SK-N-SH (cell line): ENCODE measurements around the gene USH1G. TPM values are rescaled to one million over a fixed set of nuclear protein-coding genes. Genes with fewer than 3 reads are reported as not detected.

ENCODE experiments used
- CTCF ChIA-PET: fragments of 300-600, 350-600 bp; formaldehyde crosslinking; extraction: SDS; loops from one replicate; lab custom pipeline; 2021; lab: Yijun Ruan, JAX
- POLR2A ChIA-PET: fragments of 350-600 bp; sonication (Branson Sonifier 250); formaldehyde crosslinking; extraction: SDS; loops from one replicate; lab custom pipeline; 2020; ENCODE audit warnings: antibody characterized with exemption, inconsistent platforms; lab: Yijun Ruan, JAX
- DNase-seq: peaks from one replicate; pipeline ENCODE4 v3.0.0; 2012
- H2AFZ ChIP-seq: fragments of 200-600 bp; sonication (generic); 2 replicates; pipeline ENCODE4 v1.8.1; 2016; ENCODE audit warnings: antibody characterized with exemption, mild to moderate bottlenecking, low read depth
- H3F3A ChIP-seq: fragments of 200-600 bp; sonication (generic); replicated peaks from 2 replicates; pipeline ENCODE3; 2016; ENCODE audit warnings: antibody characterized with exemption, mild to moderate bottlenecking; ENCODE audit not compliant: insufficient read depth
- H3K27ac ChIP-seq, 2 experiments: fragments of 200-500 bp in 1 of 2; fragments of 200-600 bp in 1 of 2; sonication (Bioruptor generic) in 1 of 2; sonication (generic), shearing (Covaris generic) in 1 of 2; 2 replicates each; pipeline versions ENCODE4 v1.5.1 to v1.6.1; 2014 to 2016; ENCODE audit warnings: low read depth in 2 of 2, inconsistent platforms in 1 of 2, low read length in 1 of 2, mild to moderate bottlenecking in 1 of 2, mixed read lengths in 1 of 2
- H3K27me3 ChIP-seq: fragments of 200-600 bp; sonication (generic), shearing (Covaris generic); 2 replicates; pipeline ENCODE4 v1.6.1; 2016; ENCODE audit warnings: mixed run types; ENCODE audit not compliant: insufficient read depth
- H3K36me3 ChIP-seq, 2 experiments: fragments of 200-500 bp in 1 of 2; fragments of 200-600 bp in 1 of 2; sonication (Bioruptor generic) in 1 of 2; sonication (generic) in 1 of 2; replicated peaks in 1 of 2; 2 replicates each; pipeline versions ENCODE3 to v1.5.1; 2014 to 2016; ENCODE audit warnings: low read length in 1 of 2, mild to moderate bottlenecking in 1 of 2; ENCODE audit not compliant: insufficient read depth in 2 of 2, control insufficient read depth in 1 of 2
- H3K4me1 ChIP-seq, 2 experiments: fragments of 200-500 bp in 1 of 2; fragments of 200-600 bp in 1 of 2; sonication (Bioruptor generic) in 1 of 2; sonication (generic), shearing (Covaris generic) in 1 of 2; 2 replicates each; pipeline versions ENCODE4 v1.5.1 to v1.6.1; 2014 to 2016; ENCODE audit warnings: low read depth in 1 of 2, low read length in 1 of 2, mixed run types in 1 of 2; ENCODE audit not compliant: insufficient read depth in 2 of 2, control insufficient read depth in 1 of 2
- H3K4me2 ChIP-seq: fragments of 200-600 bp; sonication (generic), shearing (Covaris generic); 2 replicates; pipeline ENCODE4 v1.6.1; 2017; ENCODE audit warnings: mixed run types
- H3K4me3 ChIP-seq, 2 experiments: fragments of 200-500 bp in 1 of 2; fragments of 200-600 bp in 1 of 2; sonication (Bioruptor generic) in 1 of 2; sonication (generic), shearing (Covaris generic) in 1 of 2; 2 replicates each; pipeline versions ENCODE4 v1.5.1 to v1.8.1; 2014 to 2016; ENCODE audit warnings: low read depth in 2 of 2, inconsistent platforms in 1 of 2, low read length in 1 of 2, mild to moderate bottlenecking in 1 of 2, mixed read lengths in 1 of 2, moderate library complexity in 1 of 2
- H3K79me2 ChIP-seq: fragments of 200-600 bp; sonication (generic); 2 replicates; pipeline ENCODE4 v1.8.1; 2017; ENCODE audit warnings: mild to moderate bottlenecking; ENCODE audit not compliant: insufficient read depth
- H3K9ac ChIP-seq: fragments of 200-600 bp; sonication (generic); 2 replicates; pipeline ENCODE4 v1.6.1; 2017; ENCODE audit warnings: mixed run types
- H3K9me2 ChIP-seq: fragments of 200-600 bp; sonication (generic); 2 replicates; pipeline ENCODE4 v1.6.1; 2017; ENCODE audit warnings: mixed run types
- H3K9me3 ChIP-seq: fragments of 200-600 bp; sonication (generic); 2 replicates; pipeline ENCODE4 v1.6.1; 2017; ENCODE audit warnings: mixed run types, mild to moderate bottlenecking, moderate library complexity
- H4K20me1 ChIP-seq: fragments of 200-600 bp; sonication (generic); 2 replicates; pipeline ENCODE4 v1.6.1; 2017; ENCODE audit warnings: mild to moderate bottlenecking, mixed run types; ENCODE audit not compliant: insufficient read depth
- FOSL2 ChIP-seq: IDR thresholded peaks from 2 replicates; pipeline ENCODE4 v1.4.0; 2012; ENCODE audit warnings: low read depth, mild to moderate bottlenecking, moderate library complexity, borderline replicate concordance
- FOXJ3 ChIP-seq: sonication (generic); formaldehyde crosslinking; IDR thresholded peaks from 2 replicates; pipeline ENCODE4 v1.5.1; 2020; ENCODE audit warnings: mild to moderate bottlenecking, missing genetic modification reagents
- FOXM1 ChIP-seq: IDR thresholded peaks from 2 replicates; pipeline ENCODE4 v1.4.0; 2012; ENCODE audit warnings: low read depth, mild to moderate bottlenecking
- GABPA ChIP-seq: IDR thresholded peaks from 2 replicates; pipeline ENCODE4 v1.4.0; 2012; ENCODE audit warnings: low read depth, mild to moderate bottlenecking
- IRF3 ChIP-seq: fragments of 150-350 bp; IDR thresholded peaks from 2 replicates; pipeline ENCODE4 v1.6.1; 2016; ENCODE audit warnings: mild to moderate bottlenecking, low read depth, low read length
- MAX ChIP-seq: IDR thresholded peaks from 2 replicates; pipeline ENCODE4 v1.4.0; 2012; ENCODE audit warnings: low read depth
- NRF1 ChIP-seq: IDR thresholded peaks from 2 replicates; pipeline ENCODE4 v1.6.1; 2012; ENCODE audit warnings: low read depth, mild to moderate bottlenecking, low read length
- PBX3 ChIP-seq: IDR thresholded peaks from 2 replicates; pipeline ENCODE4; 2012
- RAD21 ChIP-seq: IDR thresholded peaks from 2 replicates; pipeline ENCODE4 v1.6.1; 2012; ENCODE audit warnings: mild to moderate bottlenecking, low read length
- RCOR1 ChIP-seq: fragments of 150-350 bp; IDR thresholded peaks from 2 replicates; pipeline ENCODE4 v1.6.1; 2017; ENCODE audit warnings: antibody characterized with exemption, low read length
- TEAD4 ChIP-seq: IDR thresholded peaks from 2 replicates; pipeline ENCODE4 v1.4.0; 2012; ENCODE audit warnings: mild to moderate bottlenecking, borderline replicate concordance; ENCODE audit not compliant: insufficient read depth
- USF2 ChIP-seq: fragments of 150-350 bp; IDR thresholded peaks from 2 replicates; pipeline ENCODE4 v1.6.1; 2017; ENCODE audit warnings: antibody characterized with exemption, low read length, low read depth, borderline replicate concordance
- YY1 ChIP-seq: IDR thresholded peaks from 2 replicates; pipeline ENCODE4 v1.4.0; 2012; ENCODE audit warnings: low read depth, mild to moderate bottlenecking
- WGBS: methylation state at CpG from one replicate; pipeline ENCODE4 v1.1.6; 2017; ENCODE audit warnings: low lambda C conversion rate; 5-methylcytosine and 5-hydroxymethylcytosine counted together
- polyA plus RNA-seq, 3 experiments: library from polyadenylated mRNA; depleted of rRNA; stranded (reverse); fragments of >200 nt; gene quantifications; 2 replicates each; pipeline ENCODE4 v1.2.3, GENCODE V29; 2012

USH1G gene
- polyA plus RNA-seq, 1 of the 3 experiments (the other 2 are of a cell fraction): not detected

- TF ChIP-seq FOXJ3 (no peak), FOXM1 (no peak), TEAD4 (no peak), YY1 (no peak), GABPA (no peak), RAD21 (peak; percentile 87), RCOR1 (peak; percentile 56; the same call in 1 of the 2 replicates), NRF1 (no peak), IRF3 (no peak), PBX3 (no peak)
- TF ChIP-seq, all 33 proteins: peak for 5
Observed at GRCh38 chr17:74957935-74958740, 35.1 kb upstream of the USH1G start (continued).

- Histone ChIP-seq H3K79me2 (no peaks in the 10 kb centered on the region), H3K9me3 (no peaks in the 10 kb centered on the region), H3K36me3 (no peaks in the 10 kb centered on the region), H3F3A (no peaks in the 10 kb centered on the region), H3K27me3 (peaks cover 6% of the 10 kb centered on the region; the same call in 1 of the 2 replicates), H3K9ac (no peak overlapping the region), H3K27ac (no peak overlapping the region), H3K4me3 (no peak overlapping the region), H3K9me2 (no peaks in the 10 kb centered on the region), H3K4me1 (no peaks in the 10 kb centered on the region; a peak in 1 of 4 replicates), H2AFZ (no peak overlapping the region), H4K20me1 (no peaks in the 10 kb centered on the region), H3K4me2 (no peak overlapping the region)
- TF ChIP-seq USF2 (no peak), MAX (no peak), TEAD4 (no peak), FOSL2 (no peak)
- no peak for DNase-seq
- CTCF ChIA-PET: interaction anchor here (0.6 to 11.0 kb wide), 10 partner anchors 9 to 225 kb away, joined by 3 to 295 read pairs (median 44); partner anchors contain the start of genes CDR2L, HID1, MRPL58 and OTOP2
- POLR2A ChIA-PET: no interaction called here
- WGBS: 44% methylated on average over 4 of the region's 4 CpGs
Observed at GRCh38 chr17:74956093-74956492, 33.0 kb upstream of the USH1G start.
